GM23338 (cell line): ENCODE results near the gene AQP12B.

Source experiments
- CREB1 ChIP-seq: fragments of 250-450 bp; sonication (Bioruptor Pico); IDR thresholded peaks from 2 replicates; pipeline ENCODE4 v1.5.0; 2020; ENCODE audit warnings: low read depth, mild to moderate bottlenecking, moderate library complexity
- EZH2 ChIP-seq: fragments of 200-600 bp; sonication (generic); IDR thresholded peaks from one replicate; pipeline ENCODE4 v1.8.0; 2017; ENCODE audit warnings: antibody characterized with exemption, mild to moderate bottlenecking, low read depth; ENCODE audit not compliant: unreplicated experiment
- EZH2phosphoT487 ChIP-seq: fragments of 200-600 bp; sonication (generic); IDR thresholded peaks from one replicate; pipeline ENCODE4 v1.8.1; 2018; ENCODE audit warnings: antibody characterized with exemption; ENCODE audit not compliant: unreplicated experiment
- JUNB ChIP-seq: IDR thresholded peaks from one replicate; pipeline ENCODE4 v1.6.1; 2016; ENCODE audit warnings: antibody characterized with exemption; ENCODE audit not compliant: unreplicated experiment
- POLR2AphosphoS5 ChIP-seq: IDR thresholded peaks from 2 replicates; pipeline ENCODE4 v1.6.1; 2016; ENCODE audit warnings: antibody characterized with exemption, low read depth
- TF ChIP-seq, protein P1 (sequence below), 2 experiments: fragments of 200-600 bp in 1 of 2; sonication (generic) in 1 of 2; conservative IDR thresholded peaks; 2 replicates each; pipeline versions ENCODE4 v1.5.1 to v1.6.1; 2016 to 2017; ENCODE audit warnings: antibody characterized with exemption in 2 of 2, low read depth in 2 of 2, mild to moderate bottlenecking in 2 of 2, moderate library complexity in 1 of 2
- TF ChIP-seq, protein P2 (sequence below): IDR thresholded peaks from one replicate; pipeline ENCODE4 v1.6.1; 2018; ENCODE audit warnings: antibody characterized with exemption; ENCODE audit not compliant: unreplicated experiment

DNA sequence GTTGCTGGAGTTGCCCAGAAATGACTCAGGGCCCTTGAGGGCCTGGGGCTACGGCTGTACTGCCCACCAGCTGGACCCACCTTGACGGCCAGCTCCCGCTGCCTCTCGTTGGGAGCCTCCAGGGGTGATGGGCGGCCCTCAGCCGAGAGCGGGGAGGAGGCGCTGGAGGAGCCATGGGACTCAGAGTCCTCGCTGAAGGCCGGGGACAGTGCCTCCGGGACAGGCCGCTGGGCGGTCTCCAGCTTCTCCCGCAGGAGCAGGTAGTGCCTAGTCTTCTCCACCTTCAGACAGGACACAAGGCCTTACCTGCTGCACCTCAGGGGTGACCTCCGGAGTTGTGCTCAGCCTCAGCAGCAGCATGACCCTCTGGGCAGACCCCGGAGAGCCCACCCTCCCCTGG, 39.7 kb upstream of the AQP12B start:
- TF ChIP-seq, protein P1, sequence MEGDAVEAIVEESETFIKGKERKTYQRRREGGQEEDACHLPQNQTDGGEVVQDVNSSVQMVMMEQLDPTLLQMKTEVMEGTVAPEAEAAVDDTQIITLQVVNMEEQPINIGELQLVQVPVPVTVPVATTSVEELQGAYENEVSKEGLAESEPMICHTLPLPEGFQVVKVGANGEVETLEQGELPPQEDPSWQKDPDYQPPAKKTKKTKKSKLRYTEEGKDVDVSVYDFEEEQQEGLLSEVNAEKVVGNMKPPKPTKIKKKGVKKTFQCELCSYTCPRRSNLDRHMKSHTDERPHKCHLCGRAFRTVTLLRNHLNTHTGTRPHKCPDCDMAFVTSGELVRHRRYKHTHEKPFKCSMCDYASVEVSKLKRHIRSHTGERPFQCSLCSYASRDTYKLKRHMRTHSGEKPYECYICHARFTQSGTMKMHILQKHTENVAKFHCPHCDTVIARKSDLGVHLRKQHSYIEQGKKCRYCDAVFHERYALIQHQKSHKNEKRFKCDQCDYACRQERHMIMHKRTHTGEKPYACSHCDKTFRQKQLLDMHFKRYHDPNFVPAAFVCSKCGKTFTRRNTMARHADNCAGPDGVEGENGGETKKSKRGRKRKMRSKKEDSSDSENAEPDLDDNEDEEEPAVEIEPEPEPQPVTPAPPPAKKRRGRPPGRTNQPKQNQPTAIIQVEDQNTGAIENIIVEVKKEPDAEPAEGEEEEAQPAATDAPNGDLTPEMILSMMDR (conservative IDR thresholded peaks at IDR 0.05; ENCODE audit: low read depth in 2 of 2) = no peak
- TF ChIP-seq POLR2AphosphoS5 (no peak), EZH2 (no peak), EZH2phosphoT487 (no peak), JUNB (no peak), CREB1 (CRISPR knock-in tag) (no peak)
- TF ChIP-seq, protein P2, sequence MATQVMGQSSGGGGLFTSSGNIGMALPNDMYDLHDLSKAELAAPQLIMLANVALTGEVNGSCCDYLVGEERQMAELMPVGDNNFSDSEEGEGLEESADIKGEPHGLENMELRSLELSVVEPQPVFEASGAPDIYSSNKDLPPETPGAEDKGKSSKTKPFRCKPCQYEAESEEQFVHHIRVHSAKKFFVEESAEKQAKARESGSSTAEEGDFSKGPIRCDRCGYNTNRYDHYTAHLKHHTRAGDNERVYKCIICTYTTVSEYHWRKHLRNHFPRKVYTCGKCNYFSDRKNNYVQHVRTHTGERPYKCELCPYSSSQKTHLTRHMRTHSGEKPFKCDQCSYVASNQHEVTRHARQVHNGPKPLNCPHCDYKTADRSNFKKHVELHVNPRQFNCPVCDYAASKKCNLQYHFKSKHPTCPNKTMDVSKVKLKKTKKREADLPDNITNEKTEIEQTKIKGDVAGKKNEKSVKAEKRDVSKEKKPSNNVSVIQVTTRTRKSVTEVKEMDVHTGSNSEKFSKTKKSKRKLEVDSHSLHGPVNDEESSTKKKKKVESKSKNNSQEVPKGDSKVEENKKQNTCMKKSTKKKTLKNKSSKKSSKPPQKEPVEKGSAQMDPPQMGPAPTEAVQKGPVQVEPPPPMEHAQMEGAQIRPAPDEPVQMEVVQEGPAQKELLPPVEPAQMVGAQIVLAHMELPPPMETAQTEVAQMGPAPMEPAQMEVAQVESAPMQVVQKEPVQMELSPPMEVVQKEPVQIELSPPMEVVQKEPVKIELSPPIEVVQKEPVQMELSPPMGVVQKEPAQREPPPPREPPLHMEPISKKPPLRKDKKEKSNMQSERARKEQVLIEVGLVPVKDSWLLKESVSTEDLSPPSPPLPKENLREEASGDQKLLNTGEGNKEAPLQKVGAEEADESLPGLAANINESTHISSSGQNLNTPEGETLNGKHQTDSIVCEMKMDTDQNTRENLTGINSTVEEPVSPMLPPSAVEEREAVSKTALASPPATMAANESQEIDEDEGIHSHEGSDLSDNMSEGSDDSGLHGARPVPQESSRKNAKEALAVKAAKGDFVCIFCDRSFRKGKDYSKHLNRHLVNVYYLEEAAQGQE = no peak
